HCT116 (cell line): ENCODE measurements around the gene LMOD1. TPM values are rescaled to one million over a fixed set of nuclear protein-coding genes. Genes with fewer than 3 reads are reported as not detected.

Source experiments
- ATAC-seq: fragments of 200-7000 bp; cut with Tn5 transposase; 2 replicates; pipeline ENCODE4 v1.9.1; 2020; ENCODE audit warnings: mild to moderate bottlenecking, moderate library complexity
- BruUV-seq: library from RNA; stranded (reverse); fragments of 400-500 nt; replicated peaks from 2 replicates; lab custom pipeline; 2021; lab: Mats Ljungman, UMichigan
- CTCF ChIA-PET: fragments of 300-600 bp; sonication (Branson Sonifier 250); formaldehyde crosslinking; loops from one replicate; lab custom pipeline; 2021; ENCODE audit warnings: antibody characterized with exemption; lab: Charles Lee
- POLR2A ChIA-PET: fragments of 300-600, 350-600 bp; sonication (Branson Sonifier 250); formaldehyde crosslinking; loops from one replicate; lab custom pipeline; 2021; ENCODE audit warnings: antibody characterized with exemption; lab: Charles Lee
- RAD21 ChIA-PET, 2 experiments: fragments of 300-600 bp; sonication (Branson Sonifier 250); formaldehyde crosslinking; loops; one replicate each; lab custom pipeline; 2023; ENCODE audit warnings: low total read pairs in 2 of 2; ENCODE audit not compliant: uncharacterized antibody in 2 of 2, unreplicated experiment in 2 of 2, low non-redundant PET in 1 of 2; lab: Charles Lee
- DNase-seq: peaks from one replicate; pipeline ENCODE4 v3.0.0-alpha.2; 2010; ENCODE audit warnings: low read depth, low spot score
- H2AFZ ChIP-seq: fragments of 200-600 bp; shearing (Covaris generic), sonication (generic); 2 replicates; pipeline ENCODE4 v1.6.1; 2017; ENCODE audit warnings: low read depth, mixed run types, mixed read lengths, antibody characterized with exemption, low read length; ENCODE audit not compliant: poor library complexity, severe bottlenecking
- H3K27ac ChIP-seq: 2 replicates; pipeline ENCODE4 v1.5.1; 2012; ENCODE audit warnings: low read depth, low read length
- H3K27me3 ChIP-seq: fragments of 200-600 bp; sonication (generic); 2 replicates; pipeline ENCODE4 v1.6.1; 2016; ENCODE audit warnings: mixed run types, low read length, mixed read lengths; ENCODE audit not compliant: insufficient read depth
- H3K36me3 ChIP-seq, 2 experiments: fragments of 200-500 bp in 1 of 2; fragments of 200-600 bp in 1 of 2; sonication (Bioruptor generic) in 1 of 2; sonication (generic) in 1 of 2; 2 replicates each; pipeline versions ENCODE4 v1.5.1 to v1.6.1; 2014 to 2016; ENCODE audit warnings: low read length in 2 of 2, inconsistent platforms in 1 of 2, mixed read lengths in 1 of 2, mixed run types in 1 of 2; ENCODE audit not compliant: insufficient read depth in 2 of 2, control insufficient read depth in 1 of 2
- H3K4me1 ChIP-seq, 2 experiments: fragments of 200-600 bp in 1 of 2; sonication (generic) in 1 of 2; 2 replicates each; pipeline versions ENCODE4 v1.5.1 to v1.6.1; 2012 to 2017; ENCODE audit warnings: low read length in 2 of 2, inconsistent platforms in 1 of 2, mild to moderate bottlenecking in 1 of 2, mixed read lengths in 1 of 2, mixed run types in 1 of 2, moderate library complexity in 1 of 2; ENCODE audit not compliant: insufficient read depth in 2 of 2, control insufficient read depth in 1 of 2
- H3K4me2 ChIP-seq: fragments of 200-600 bp; sonication (generic); 2 replicates; pipeline ENCODE4 v1.6.1; 2017; ENCODE audit warnings: mixed run types, low read length, mixed read lengths
- H3K4me3 ChIP-seq, 2 experiments: fragments of 200-600 bp in 1 of 2; sonication (generic) in 1 of 2; replicated peaks in 1 of 2; 2 replicates each; pipeline ENCODE4 v1.5.1; 2011 to 2016; ENCODE audit warnings: low read length in 2 of 2, control low read depth in 1 of 2, low read depth in 1 of 2, mild to moderate bottlenecking in 1 of 2, mixed read lengths in 1 of 2, mixed run types in 1 of 2
- H3K79me2 ChIP-seq: fragments of 200-600 bp; sonication (generic); 2 replicates; pipeline ENCODE4 v1.6.1; 2017; ENCODE audit warnings: mild to moderate bottlenecking, mixed run types, low read length, moderate library complexity, mixed read lengths; ENCODE audit not compliant: insufficient read depth
- H3K9ac ChIP-seq: fragments of 200-600 bp; sonication (generic); 2 replicates; pipeline ENCODE4 v1.6.1; 2016; ENCODE audit warnings: low read length, mixed read lengths
- H3K9me2 ChIP-seq: fragments of 200-600 bp; sonication (generic), shearing (Covaris generic); 2 replicates; pipeline ENCODE4 v1.6.1; 2017; ENCODE audit warnings: mixed run types, mild to moderate bottlenecking, moderate library complexity; ENCODE audit not compliant: insufficient read depth
- H3K9me3 ChIP-seq, 2 experiments: fragments of 200-500 bp in 1 of 2; fragments of 200-600 bp in 1 of 2; sonication (Bioruptor generic) in 1 of 2; sonication (generic) in 1 of 2; 2 replicates each; pipeline ENCODE4 v1.6.1; 2014 to 2017; ENCODE audit warnings: low read length in 2 of 2, mixed read lengths in 2 of 2, inconsistent platforms in 1 of 2, low read depth in 1 of 2, mild to moderate bottlenecking in 1 of 2, mixed run types in 1 of 2, moderate library complexity in 1 of 2; ENCODE audit not compliant: control insufficient read depth in 1 of 2, insufficient read depth in 1 of 2
- H4K20me1 ChIP-seq: fragments of 200-600 bp; sonication (generic), shearing (Covaris generic); 2 replicates; pipeline ENCODE4 v1.6.1; 2017; ENCODE audit warnings: mixed run types, mild to moderate bottlenecking, moderate library complexity; ENCODE audit not compliant: insufficient read depth
- EGR1 ChIP-seq: IDR thresholded peaks from 2 replicates; pipeline ENCODE4 v1.6.1; 2012; ENCODE audit warnings: low read depth
- ELF1 ChIP-seq: IDR thresholded peaks from 2 replicates; pipeline ENCODE4 v1.6.1; 2012; ENCODE audit warnings: low read depth, borderline replicate concordance
- JUND ChIP-seq: IDR thresholded peaks from 2 replicates; pipeline ENCODE4 v1.6.1; 2012
- POLR2A ChIP-seq: IDR thresholded peaks from 2 replicates; pipeline ENCODE4 v1.7.0; 2011; ENCODE audit warnings: borderline replicate concordance; ENCODE audit not compliant: insufficient read depth, insufficient read length; ENCODE audit errors: extremely low read depth
- SIN3A ChIP-seq: IDR thresholded peaks from 2 replicates; pipeline ENCODE4 v1.6.1; 2012; ENCODE audit warnings: low read depth
- SP1 ChIP-seq: IDR thresholded peaks from 2 replicates; pipeline ENCODE4 v1.6.1; 2012; ENCODE audit warnings: low read depth
- SRF ChIP-seq: IDR thresholded peaks from 2 replicates; pipeline ENCODE4 v1.6.1; 2012; ENCODE audit warnings: low read depth
- TCF7L2 ChIP-seq: IDR thresholded peaks from 2 replicates; pipeline ENCODE4 v1.7.0; 2011; ENCODE audit warnings: borderline replicate concordance, inconsistent platforms; ENCODE audit not compliant: insufficient read depth, insufficient read length; ENCODE audit errors: extremely low read depth
- YY1 ChIP-seq: IDR thresholded peaks from 2 replicates; pipeline ENCODE4 v1.6.1; 2011; ENCODE audit warnings: low read length, low read depth, moderate library complexity, mild to moderate bottlenecking; ENCODE audit not compliant: insufficient replicate concordance; ENCODE audit errors: extremely low read depth
- ZFX ChIP-seq: fragments of 450-650 bp; IDR thresholded peaks from 2 replicates; pipeline ENCODE4 v1.6.1; 2017
- ZNF274 ChIP-seq: fragments of 200-500 bp; sonication (Bioruptor generic); IDR thresholded peaks from 2 replicates; pipeline ENCODE4 v1.6.1; 2014; ENCODE audit warnings: mild to moderate bottlenecking, low read depth, low read length, inconsistent platforms
- intact Hi-C: fragments of 100-400 bp; cut with micrococcal nuclease; formaldehyde crosslinking; loops from 2 replicates; pipeline ENCODE4 v1.10.0; 2022
- total RNA-seq: library from RNA; stranded (reverse); gene quantifications from one replicate; pipeline ENCODE4 v1.2.1, GENCODE V29; 2021; ENCODE audit not compliant: unreplicated experiment
- TF ChIP-seq, protein P1 (sequence below): IDR thresholded peaks from 2 replicates; pipeline ENCODE4 v1.6.1; 2012; ENCODE audit warnings: low read depth
- TF ChIP-seq, protein P2 (sequence below): IDR thresholded peaks from 2 replicates; pipeline ENCODE4 v1.6.1; 2012

LMOD1 gene
- total RNA-seq, 1 experiment from 2014 or later, result 0.12 TPM

DNA sequence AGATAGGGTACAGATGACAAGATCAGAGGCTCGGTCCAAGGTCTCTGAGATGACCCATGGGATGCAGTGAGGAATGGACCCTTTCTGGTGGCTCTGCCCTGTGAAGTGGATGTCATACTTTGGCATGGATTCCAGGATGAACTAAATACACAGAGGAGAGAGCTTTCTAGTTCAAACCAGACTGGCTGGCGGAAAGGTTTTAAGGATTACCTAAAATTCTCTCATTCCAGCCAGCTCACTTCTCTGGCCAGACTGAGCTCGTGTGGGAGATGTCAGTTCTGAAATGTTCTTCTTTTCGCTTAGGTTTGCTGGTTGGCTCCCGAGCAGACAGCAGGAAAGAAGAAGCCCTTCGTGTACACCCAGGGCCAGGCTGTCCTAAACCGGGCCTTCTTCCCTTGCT is 42.3 kb upstream of the LMOD1 start:
- Histone ChIP-seq H3K27ac (no peak overlapping the region), H4K20me1 (no peaks in the 10 kb centered on the region), H3K4me1 (peaks cover 0 to 11% of the 10 kb centered on the region in 2 experiments; a peak in 1 of 4 replicates), H3K36me3 (peaks cover 37 to 41% of the 10 kb centered on the region in 2 experiments), H3K79me2 (peaks cover 35% of the 10 kb centered on the region), H3K9ac (no peak overlapping the region), H3K4me3 (no peak overlapping the region), H2AFZ (no peak overlapping the region), H3K9me2 (no peaks in the 10 kb centered on the region), H3K27me3 (no peaks in the 10 kb centered on the region), H3K9me3 (no peaks in the 10 kb centered on the region), H3K4me2 (no peak overlapping the region)
- RAD21 ChIA-PET, result no interaction called here
- CTCF ChIA-PET, result no interaction called here
- TF ChIP-seq SIN3A (no peak), JUND (no peak), YY1 (no peak), SP1 (no peak), POLR2A (no peak)
- TF ChIP-seq, protein P1, sequence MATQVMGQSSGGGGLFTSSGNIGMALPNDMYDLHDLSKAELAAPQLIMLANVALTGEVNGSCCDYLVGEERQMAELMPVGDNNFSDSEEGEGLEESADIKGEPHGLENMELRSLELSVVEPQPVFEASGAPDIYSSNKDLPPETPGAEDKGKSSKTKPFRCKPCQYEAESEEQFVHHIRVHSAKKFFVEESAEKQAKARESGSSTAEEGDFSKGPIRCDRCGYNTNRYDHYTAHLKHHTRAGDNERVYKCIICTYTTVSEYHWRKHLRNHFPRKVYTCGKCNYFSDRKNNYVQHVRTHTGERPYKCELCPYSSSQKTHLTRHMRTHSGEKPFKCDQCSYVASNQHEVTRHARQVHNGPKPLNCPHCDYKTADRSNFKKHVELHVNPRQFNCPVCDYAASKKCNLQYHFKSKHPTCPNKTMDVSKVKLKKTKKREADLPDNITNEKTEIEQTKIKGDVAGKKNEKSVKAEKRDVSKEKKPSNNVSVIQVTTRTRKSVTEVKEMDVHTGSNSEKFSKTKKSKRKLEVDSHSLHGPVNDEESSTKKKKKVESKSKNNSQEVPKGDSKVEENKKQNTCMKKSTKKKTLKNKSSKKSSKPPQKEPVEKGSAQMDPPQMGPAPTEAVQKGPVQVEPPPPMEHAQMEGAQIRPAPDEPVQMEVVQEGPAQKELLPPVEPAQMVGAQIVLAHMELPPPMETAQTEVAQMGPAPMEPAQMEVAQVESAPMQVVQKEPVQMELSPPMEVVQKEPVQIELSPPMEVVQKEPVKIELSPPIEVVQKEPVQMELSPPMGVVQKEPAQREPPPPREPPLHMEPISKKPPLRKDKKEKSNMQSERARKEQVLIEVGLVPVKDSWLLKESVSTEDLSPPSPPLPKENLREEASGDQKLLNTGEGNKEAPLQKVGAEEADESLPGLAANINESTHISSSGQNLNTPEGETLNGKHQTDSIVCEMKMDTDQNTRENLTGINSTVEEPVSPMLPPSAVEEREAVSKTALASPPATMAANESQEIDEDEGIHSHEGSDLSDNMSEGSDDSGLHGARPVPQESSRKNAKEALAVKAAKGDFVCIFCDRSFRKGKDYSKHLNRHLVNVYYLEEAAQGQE, result no peak
- DNase-seq (no peak), ATAC-seq (no peak)
- no TSS peak for BruUV-seq
- intact Hi-C loops, result no loop called here
- POLR2A ChIA-PET, result no interaction called here

DNA sequence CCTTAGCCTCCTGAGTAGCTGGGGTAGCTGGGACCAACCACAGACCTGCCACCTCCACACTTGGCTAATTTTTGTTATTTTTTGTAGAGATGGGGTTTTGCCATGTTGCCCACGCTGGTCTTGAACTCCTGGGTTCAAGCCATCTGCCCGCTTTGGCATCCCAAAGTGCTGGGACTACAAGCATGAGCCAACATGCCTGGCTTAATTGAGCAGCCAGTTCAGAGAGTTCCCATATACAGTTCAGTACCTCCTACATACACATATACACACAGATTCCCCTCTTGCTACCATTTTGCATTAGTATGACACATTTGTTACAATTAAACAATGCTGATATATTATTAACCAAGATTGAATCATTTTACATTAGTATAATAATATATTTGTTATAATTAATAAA is 39.0 kb upstream of the LMOD1 start:
- no peak for DNase-seq
- Histone ChIP-seq H3K9ac (no peak overlapping the region), H4K20me1 (no peaks in the 10 kb centered on the region), H3K4me3 (no peak overlapping the region), H2AFZ (no peak overlapping the region), H3K4me2 (no peak overlapping the region), H3K9me2 (no peaks in the 10 kb centered on the region), H3K79me2 (peaks cover 42% of the 10 kb centered on the region), H3K9me3 (no peaks in the 10 kb centered on the region), H3K27ac (no peak overlapping the region), H3K27me3 (no peaks in the 10 kb centered on the region), H3K36me3 (peaks cover 16 to 20% of the 10 kb centered on the region in 2 experiments), H3K4me1 (peaks cover 5 to 23% of the 10 kb centered on the region in 2 experiments)
- CTCF ChIA-PET, result interaction anchor here (1.4 to 1.9 kb wide), 2 partner anchors 89 to 150 kb away, joined by 3 to 5 read pairs; no protein-coding TSS in a partner anchor
- BruUV-seq, result no TSS peak
- no peak for ATAC-seq
- RAD21 ChIA-PET, result no interaction called here
- intact Hi-C loops, result no loop called here
- POLR2A ChIA-PET, result interaction anchor here (2.9 kb wide), 1 partner anchor 25 kb away, joined by 12 read pairs; the partner anchor contains the start of gene ELF3
- TF ChIP-seq ZFX (no peak), SIN3A (no peak), TCF7L2 (no peak), EGR1 (no peak), ELF1 (no peak), YY1 (no peak), SRF (no peak), JUND (no peak), SP1 (no peak), ZNF274 (no peak)
- TF ChIP-seq, protein P2, sequence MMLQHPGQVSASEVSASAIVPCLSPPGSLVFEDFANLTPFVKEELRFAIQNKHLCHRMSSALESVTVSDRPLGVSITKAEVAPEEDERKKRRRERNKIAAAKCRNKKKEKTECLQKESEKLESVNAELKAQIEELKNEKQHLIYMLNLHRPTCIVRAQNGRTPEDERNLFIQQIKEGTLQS, result no peak
- TF ChIP-seq, protein P1, result no peak
